ENCODE results near the gene UVRAG. TPM values are rescaled to one million over a fixed set of nuclear protein-coding genes. Genes with fewer than 3 reads are reported as not detected.

Gene UVRAG
- total and polyA plus RNA-seq, 2 of the 4 experiments (the other 2 are of a cell fraction), result 5.6 to 10.9 TPM

DNA sequence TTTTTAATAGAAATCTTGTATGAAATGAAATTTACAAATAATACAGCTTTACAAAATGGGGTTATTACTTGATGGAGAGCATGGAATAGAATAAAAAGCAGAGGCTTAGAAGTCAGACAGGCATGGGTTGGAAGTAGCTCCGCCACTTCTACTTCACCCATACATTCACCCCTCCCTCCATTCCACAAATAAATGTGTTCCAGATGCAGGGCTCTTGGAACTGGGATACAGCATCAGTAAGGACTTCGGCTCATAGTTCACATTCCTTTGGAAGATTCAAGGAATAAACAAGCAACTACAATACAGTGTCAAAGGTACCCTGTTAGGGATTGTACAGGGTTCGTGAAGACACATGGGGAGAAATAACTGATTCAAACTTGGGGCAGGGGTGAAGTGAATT, 234.5 kb downstream of the UVRAG start:
- in situ Hi-C loops (cut with MboI; ENCODE audit: low sequenced_read_pairs), result no loop called here

More for the DNA sequence above, 234.5 kb downstream of the UVRAG start:
- no peak overlapping the region for H2BK5ac ChIP-seq (ENCODE audit: low read depth, low read length, poor library complexity, severe bottlenecking)
- WGBS, 2 experiments (ENCODE audit: extremely low coverage in 2 of 2, insufficient read length in 1 of 2), result no CpG with 5 or more reads among the region's 3 CpGs
- no peaks in the 10 kb centered on the region for H3K27me3 ChIP-seq (ENCODE audit: control insufficient read depth, insufficient read depth, low read length)
- no peak overlapping the region for H3K4me2 ChIP-seq (ENCODE audit: low read depth, low read length)
- no peak overlapping the region for H2BK20ac ChIP-seq (ENCODE audit: low read depth, low read length)
- H2BK15ac ChIP-seq (ENCODE audit: low read depth, low read length), result no peak overlapping the region
- no peaks in the 10 kb centered on the region; a peak in 1 of 4 replicates for H3K79me1 ChIP-seq (ENCODE audit: low read depth in 1 of 2, low read length in 2 of 2)
- no peak overlapping the region for H4K91ac ChIP-seq (ENCODE audit: insufficient read depth, low read depth, low read length)
- no peaks in the 10 kb centered on the region for H4K20me1 ChIP-seq (ENCODE audit: insufficient read depth, low read length)
- TF ChIP-seq MAZ (IDR thresholded peaks at IDR 0.05; ENCODE audit: borderline replicate concordance, low read depth, low read length) (no peak), CHD1 (IDR thresholded peaks at IDR 0.05; ENCODE audit: low read depth, low read length) (no peak), MXI1 (IDR thresholded peaks at IDR 0.05; ENCODE audit: borderline replicate concordance, low read depth, low read length) (no peak), MAFK (IDR thresholded peaks at IDR 0.05; ENCODE audit: low read depth, low read length) (no peak), RCOR1 (IDR thresholded peaks at IDR 0.05; ENCODE audit: insufficient replicate concordance, low read length) (no peak), NFE2L2 (IDR thresholded peaks at IDR 0.05; ENCODE audit: low read depth, low read length) (no peak), RAD21 (IDR thresholded peaks at IDR 0.05; ENCODE audit: low read length) (no peak), BHLHE40 (IDR thresholded peaks at IDR 0.05; ENCODE audit: low read depth, low read length) (no peak), POLR2A (IDR thresholded peaks at IDR 0.05; ENCODE audit: low read depth, low read length) (no peak), FOS (IDR thresholded peaks at IDR 0.05; ENCODE audit: low read depth, low read length) (no peak), SMC3 (IDR thresholded peaks at IDR 0.05; ENCODE audit: low read depth, low read length) (no peak), RFX5 (IDR thresholded peaks at IDR 0.05; ENCODE audit: low read depth, low read length) (no peak), CEBPB (IDR thresholded peaks at IDR 0.05; ENCODE audit: low read depth, low read length) (no peak)
- TF ChIP-seq, protein P1, sequence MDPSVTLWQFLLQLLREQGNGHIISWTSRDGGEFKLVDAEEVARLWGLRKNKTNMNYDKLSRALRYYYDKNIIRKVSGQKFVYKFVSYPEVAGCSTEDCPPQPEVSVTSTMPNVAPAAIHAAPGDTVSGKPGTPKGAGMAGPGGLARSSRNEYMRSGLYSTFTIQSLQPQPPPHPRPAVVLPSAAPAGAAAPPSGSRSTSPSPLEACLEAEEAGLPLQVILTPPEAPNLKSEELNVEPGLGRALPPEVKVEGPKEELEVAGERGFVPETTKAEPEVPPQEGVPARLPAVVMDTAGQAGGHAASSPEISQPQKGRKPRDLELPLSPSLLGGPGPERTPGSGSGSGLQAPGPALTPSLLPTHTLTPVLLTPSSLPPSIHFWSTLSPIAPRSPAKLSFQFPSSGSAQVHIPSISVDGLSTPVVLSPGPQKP (IDR thresholded peaks at IDR 0.05; ENCODE audit: borderline replicate concordance, low read depth, low read length), result no peak
- TF ChIP-seq, protein P2, sequence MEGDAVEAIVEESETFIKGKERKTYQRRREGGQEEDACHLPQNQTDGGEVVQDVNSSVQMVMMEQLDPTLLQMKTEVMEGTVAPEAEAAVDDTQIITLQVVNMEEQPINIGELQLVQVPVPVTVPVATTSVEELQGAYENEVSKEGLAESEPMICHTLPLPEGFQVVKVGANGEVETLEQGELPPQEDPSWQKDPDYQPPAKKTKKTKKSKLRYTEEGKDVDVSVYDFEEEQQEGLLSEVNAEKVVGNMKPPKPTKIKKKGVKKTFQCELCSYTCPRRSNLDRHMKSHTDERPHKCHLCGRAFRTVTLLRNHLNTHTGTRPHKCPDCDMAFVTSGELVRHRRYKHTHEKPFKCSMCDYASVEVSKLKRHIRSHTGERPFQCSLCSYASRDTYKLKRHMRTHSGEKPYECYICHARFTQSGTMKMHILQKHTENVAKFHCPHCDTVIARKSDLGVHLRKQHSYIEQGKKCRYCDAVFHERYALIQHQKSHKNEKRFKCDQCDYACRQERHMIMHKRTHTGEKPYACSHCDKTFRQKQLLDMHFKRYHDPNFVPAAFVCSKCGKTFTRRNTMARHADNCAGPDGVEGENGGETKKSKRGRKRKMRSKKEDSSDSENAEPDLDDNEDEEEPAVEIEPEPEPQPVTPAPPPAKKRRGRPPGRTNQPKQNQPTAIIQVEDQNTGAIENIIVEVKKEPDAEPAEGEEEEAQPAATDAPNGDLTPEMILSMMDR (conservative IDR thresholded peaks at IDR 0.05; ENCODE audit: low read depth, low read length), result no peak
- TF ChIP-seq, protein P3, sequence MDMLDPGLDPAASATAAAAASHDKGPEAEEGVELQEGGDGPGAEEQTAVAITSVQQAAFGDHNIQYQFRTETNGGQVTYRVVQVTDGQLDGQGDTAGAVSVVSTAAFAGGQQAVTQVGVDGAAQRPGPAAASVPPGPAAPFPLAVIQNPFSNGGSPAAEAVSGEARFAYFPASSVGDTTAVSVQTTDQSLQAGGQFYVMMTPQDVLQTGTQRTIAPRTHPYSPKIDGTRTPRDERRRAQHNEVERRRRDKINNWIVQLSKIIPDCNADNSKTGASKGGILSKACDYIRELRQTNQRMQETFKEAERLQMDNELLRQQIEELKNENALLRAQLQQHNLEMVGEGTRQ (IDR thresholded peaks at IDR 0.05; ENCODE audit: low read depth, low read length), result no peak
- H2BK120ac ChIP-seq (ENCODE audit: low read depth, low read length), result no peak overlapping the region
- H3K9ac ChIP-seq (ENCODE audit: low read depth, low read length), result no peak overlapping the region
- ChIA-PET CTCF (interaction anchor here (0.9 kb wide), 1 partner anchor 21 kb away, joined by 3 read pairs; no protein-coding TSS in a partner anchor), POLR2A (ENCODE audit: unreplicated experiment) (no interaction called here)
- no peaks in the 10 kb centered on the region for H3K36me3 ChIP-seq (ENCODE audit: control insufficient read depth, insufficient read depth, low read length)
- no peak overlapping the region for H3K56ac ChIP-seq (ENCODE audit: extremely low read depth, insufficient read depth, low read length)
- no peak overlapping the region for H3K4ac ChIP-seq (ENCODE audit: low read depth, low read length)
- H3K4me3 ChIP-seq (ENCODE audit: insufficient read depth, low read depth, low read length), result no peak overlapping the region
- DNase-seq (no peak), ATAC-seq (ENCODE audit: low read depth) (no peak; the same call in 1 of the 2 replicates)
- H3K23ac ChIP-seq (ENCODE audit: low read depth, low read length), result no peak overlapping the region
- H4K8ac ChIP-seq (ENCODE audit: low read depth in 2 of 2, low read length in 2 of 2), result no peak overlapping the region
- dilution Hi-C loops (cut with HindIII; ENCODE audit: low sequenced_read_pairs, unreplicated experiment) (no loop called here), intact Hi-C loops (cut with micrococcal nuclease) (no loop called here)
- H3K9me3 ChIP-seq (ENCODE audit: control insufficient read depth, insufficient read depth, low read length), result peaks cover 3% of the 10 kb centered on the region; the same call in 1 of the 2 replicates
- no peak overlapping the region for H3K14ac ChIP-seq (replicated peaks; ENCODE audit: low read depth, low read length)
- peaks cover 3% of the 10 kb centered on the region; the same call in 1 of the 2 replicates for H3K9me1 ChIP-seq (ENCODE audit: insufficient read depth, low read length)
- no peak overlapping the region for H2AK9ac ChIP-seq (replicated peaks; ENCODE audit: low read depth, low read length, poor library complexity)
- H2AFZ ChIP-seq (replicated peaks; ENCODE audit: low read length, poor library complexity), result no peak overlapping the region
- no peak overlapping the region for H3K27ac ChIP-seq (ENCODE audit: insufficient read depth, low read length)
- H3K4me1 ChIP-seq (ENCODE audit: control insufficient read depth, insufficient read depth, low read length), result no peaks in the 10 kb centered on the region
- no peak overlapping the region for H3K18ac ChIP-seq (ENCODE audit: low read depth, low read length)
- H4K5ac ChIP-seq (ENCODE audit: low read depth, low read length), result no peak overlapping the region
- H2AK5ac ChIP-seq (ENCODE audit: low read depth, low read length), result no peak overlapping the region
- BruUV-seq (replicated peaks), result no TSS peak

Measured in IMR-90 (cell line).